Neural progenitor cell (in vitro differentiated cells): ENCODE results near the gene PARS2. TPM values are rescaled to one million over a fixed set of nuclear protein-coding genes. Genes with fewer than 3 reads are reported as not detected.

ENCODE experiments used
- DNase-seq: peaks from one replicate; pipeline ENCODE4 v3.0.0-alpha.2; 2016; ENCODE audit warnings: low spot score
- H2AFZ ChIP-seq: fragments of 200-600 bp; sonication (generic); replicated peaks from 2 replicates; pipeline ENCODE4 v1.6.1; 2016; ENCODE audit warnings: antibody characterized with exemption
- H3F3A ChIP-seq: fragments of 200-600 bp; sonication (generic); 2 replicates; pipeline ENCODE4 v1.6.1; 2016; ENCODE audit warnings: antibody characterized with exemption, low read depth
- H3K27ac ChIP-seq: fragments of 200-600 bp; sonication (generic); 2 replicates; pipeline ENCODE4 v1.5.1; 2016; ENCODE audit warnings: mild to moderate bottlenecking
- H3K27me3 ChIP-seq: fragments of 200-600 bp; sonication (generic); 2 replicates; pipeline ENCODE4 v1.6.1; 2016; ENCODE audit warnings: mild to moderate bottlenecking, moderate library complexity
- H3K36me3 ChIP-seq: fragments of 200-600 bp; sonication (generic); 2 replicates; pipeline ENCODE4 v1.5.1; 2016
- H3K4me1 ChIP-seq: fragments of 200-600 bp; sonication (generic); 2 replicates; pipeline ENCODE4 v1.6.1; 2016; ENCODE audit warnings: mixed run types
- H3K4me2 ChIP-seq: fragments of 200-600 bp; sonication (generic); 2 replicates; pipeline ENCODE4 v1.6.1; 2016
- H3K4me3 ChIP-seq: fragments of 200-600 bp; sonication (generic); 2 replicates; pipeline ENCODE4 v1.5.1; 2016
- H3K79me2 ChIP-seq: fragments of 200-600 bp; sonication (generic); 2 replicates; pipeline ENCODE4 v1.6.1; 2016; ENCODE audit warnings: low read depth
- H3K9ac ChIP-seq: fragments of 200-600 bp; sonication (generic); 2 replicates; pipeline ENCODE4 v1.6.1; 2016
- H3K9me3 ChIP-seq: fragments of 200-600 bp; sonication (generic); 2 replicates; pipeline ENCODE4 v1.5.1; 2016; ENCODE audit warnings: low read depth
- H4K20me1 ChIP-seq: fragments of 200-600 bp; sonication (generic); 2 replicates; pipeline ENCODE4 v1.6.1; 2016; ENCODE audit warnings: low read depth
- H3K27ac Mint-ChIP-seq: 3 replicates; pipeline ENCODE4 v1.8.0; 2021; ENCODE audit warnings: mixed read lengths
- H3K27me3 Mint-ChIP-seq: 2 replicates; pipeline ENCODE4 v1.8.0; 2022; ENCODE audit warnings: low read depth, mild to moderate bottlenecking, inconsistent platforms, moderate library complexity, mixed read lengths; ENCODE audit not compliant: insufficient read depth
- H3K36me3 Mint-ChIP-seq: 3 replicates; pipeline ENCODE4 v1.8.0; 2021; ENCODE audit warnings: mixed read lengths
- H3K4me1 Mint-ChIP-seq: 3 replicates; pipeline ENCODE4 v1.8.0; 2021; ENCODE audit warnings: mixed read lengths
- H3K4me3 Mint-ChIP-seq: 3 replicates; pipeline ENCODE4 v1.8.0; 2021; ENCODE audit warnings: mild to moderate bottlenecking, moderate library complexity, mixed read lengths
- H3K9me3 Mint-ChIP-seq: 3 replicates; pipeline ENCODE4 v1.8.0; 2020; ENCODE audit warnings: mixed read lengths
- CTCF ChIP-seq: fragments of 200-600 bp; sonication (generic); IDR thresholded peaks from 2 replicates; pipeline ENCODE4 v1.5.1; 2017; ENCODE audit warnings: antibody characterized with exemption, mild to moderate bottlenecking
- EZH2 ChIP-seq: fragments of 200-600 bp; sonication (generic); IDR thresholded peaks from 2 replicates; pipeline ENCODE4 v1.6.1; 2017; ENCODE audit warnings: antibody characterized with exemption, mild to moderate bottlenecking, moderate library complexity
- EZH2phosphoT487 ChIP-seq: fragments of 200-600 bp; sonication (generic); IDR thresholded peaks from 2 replicates; pipeline ENCODE4 v1.6.1; 2017; ENCODE audit warnings: antibody characterized with exemption
- total RNA-seq: library from RNA; depleted of rRNA; stranded (reverse); fragments of >200 nt; gene quantifications from 2 replicates; pipeline ENCODE4 v1.2.3, GENCODE V29; 2015; ENCODE audit warnings: low replicate concordance

PARS2 gene
- total RNA-seq, 1 donor from 2014 or later: 5.4 TPM

- Histone ChIP-seq H3K4me2 (no peak overlapping the region), H3K4me1 (peaks cover 3% of the 10 kb centered on the region), H3K36me3 (no peaks in the 10 kb centered on the region), H3K9ac (no peak overlapping the region), H3K9me3 (no peaks in the 10 kb centered on the region), H3K4me3 (no peak overlapping the region), H4K20me1 (no peaks in the 10 kb centered on the region), H3K79me2 (peaks cover 9% of the 10 kb centered on the region), H3K27ac (no peak overlapping the region), H2AFZ (no peak overlapping the region), H3K27me3 (peaks cover 44% of the 10 kb centered on the region), H3F3A (no peaks in the 10 kb centered on the region)
- Mint-ChIP-seq H3K27me3 (peaks cover 15% of the 10 kb centered on the region), H3K36me3 (no peaks in the 10 kb centered on the region), H3K9me3 (no peaks in the 10 kb centered on the region), H3K4me1 (peaks cover 15% of the 10 kb centered on the region), H3K4me3 (no peak overlapping the region), H3K27ac (no peak overlapping the region)
- TF ChIP-seq CTCF (no peak), EZH2phosphoT487 (no peak), EZH2 (no peak)
- no peak for DNase-seq
Measured at GRCh38 chr1:54711536-54711935, 52.8 kb downstream of the PARS2 start.

- Mint-ChIP-seq H3K9me3 (no peaks in the 10 kb centered on the region), H3K27ac (no peak overlapping the region)
Measured at GRCh38 chr1:54710841-54711240, 53.5 kb downstream of the PARS2 start.

GRCh38 chr1:54710434-54710833, 53.9 kb downstream of the PARS2 start:
- H3K9me3 Mint-ChIP-seq: no peaks in the 10 kb centered on the region
- H4K20me1 ChIP-seq: no peaks in the 10 kb centered on the region
- peak overlapping the region; percentile 10 for H3K4me3 Mint-ChIP-seq
- H3K9ac ChIP-seq: no peak overlapping the region
- H3K4me1 Mint-ChIP-seq: peaks cover 9% of the 10 kb centered on the region
- H2AFZ ChIP-seq: no peak overlapping the region
- no peaks in the 10 kb centered on the region for H3K79me2 ChIP-seq
- H3K9me3 ChIP-seq: no peaks in the 10 kb centered on the region
- H3K4me3 ChIP-seq: no peak overlapping the region
- DNase-seq: no peak
- no peak overlapping the region for H3K27ac Mint-ChIP-seq
- H3K36me3 Mint-ChIP-seq: no peaks in the 10 kb centered on the region
- H3K36me3 ChIP-seq: no peaks in the 10 kb centered on the region
- H3K27me3 ChIP-seq: peaks cover 44% of the 10 kb centered on the region
- peaks cover 19% of the 10 kb centered on the region for H3K27me3 Mint-ChIP-seq
- no peak overlapping the region for H3K27ac ChIP-seq
- H3F3A ChIP-seq: no peaks in the 10 kb centered on the region
- no peaks in the 10 kb centered on the region for H3K4me1 ChIP-seq
- no peak overlapping the region for H3K4me2 ChIP-seq
- TF ChIP-seq CTCF (no peak), EZH2 (no peak), EZH2phosphoT487 (no peak)

More at GRCh38 chr1:54710841-54711240, 53.5 kb downstream of the PARS2 start:
- H3K27me3 ChIP-seq: peaks cover 44% of the 10 kb centered on the region
- peaks cover 2% of the 10 kb centered on the region for H3K79me2 ChIP-seq
- no peaks in the 10 kb centered on the region for H3F3A ChIP-seq
- H3K27ac ChIP-seq: no peak overlapping the region
- no peak overlapping the region for H2AFZ ChIP-seq
- no peaks in the 10 kb centered on the region for H3K4me1 ChIP-seq
- Mint-ChIP-seq H3K27me3 (peaks cover 18% of the 10 kb centered on the region), H3K36me3 (no peaks in the 10 kb centered on the region), H3K4me1 (peaks cover 10% of the 10 kb centered on the region), H3K4me3 (no peak overlapping the region)
- no peaks in the 10 kb centered on the region for H3K9me3 ChIP-seq
- no peak for TF ChIP-seq CTCF
- TF ChIP-seq EZH2phosphoT487: no peak
- TF ChIP-seq EZH2: no peak
- H3K4me2 ChIP-seq: no peak overlapping the region
- no peak overlapping the region for H3K4me3 ChIP-seq
- no peak overlapping the region for H3K9ac ChIP-seq
- no peaks in the 10 kb centered on the region for H4K20me1 ChIP-seq
- H3K36me3 ChIP-seq: no peaks in the 10 kb centered on the region
- no peak for DNase-seq
